GM21619 (cell line): ENCODE data around the gene C16orf87.

Experiments used
- ATAC-seq: cut with Tn5 transposase; IDR thresholded peaks from one replicate; pipeline ENCODE4 v1.9.1; 2021; ENCODE audit not compliant: unreplicated experiment

C16orf87 gene

DNA sequence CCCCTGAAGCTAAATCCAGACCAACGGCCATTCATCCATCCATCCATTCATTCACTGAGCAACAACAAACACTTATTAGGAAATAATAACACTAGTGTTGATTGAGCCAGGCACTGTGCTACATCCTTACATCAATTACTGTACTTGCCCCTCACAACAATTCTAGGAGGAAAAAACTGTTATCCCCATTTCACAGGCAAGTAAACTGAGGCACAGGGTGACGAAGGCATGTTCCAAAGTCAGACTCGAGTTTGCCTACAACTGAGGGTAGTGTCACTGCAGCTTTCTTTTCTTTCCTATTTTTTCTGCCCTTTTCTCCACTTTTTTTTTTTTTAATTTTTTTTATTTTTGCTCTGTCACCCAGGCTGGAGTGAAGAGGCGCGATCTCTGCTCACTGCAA lies 71.7 kb downstream of the C16orf87 start:
- no peak for ATAC-seq

DNA sequence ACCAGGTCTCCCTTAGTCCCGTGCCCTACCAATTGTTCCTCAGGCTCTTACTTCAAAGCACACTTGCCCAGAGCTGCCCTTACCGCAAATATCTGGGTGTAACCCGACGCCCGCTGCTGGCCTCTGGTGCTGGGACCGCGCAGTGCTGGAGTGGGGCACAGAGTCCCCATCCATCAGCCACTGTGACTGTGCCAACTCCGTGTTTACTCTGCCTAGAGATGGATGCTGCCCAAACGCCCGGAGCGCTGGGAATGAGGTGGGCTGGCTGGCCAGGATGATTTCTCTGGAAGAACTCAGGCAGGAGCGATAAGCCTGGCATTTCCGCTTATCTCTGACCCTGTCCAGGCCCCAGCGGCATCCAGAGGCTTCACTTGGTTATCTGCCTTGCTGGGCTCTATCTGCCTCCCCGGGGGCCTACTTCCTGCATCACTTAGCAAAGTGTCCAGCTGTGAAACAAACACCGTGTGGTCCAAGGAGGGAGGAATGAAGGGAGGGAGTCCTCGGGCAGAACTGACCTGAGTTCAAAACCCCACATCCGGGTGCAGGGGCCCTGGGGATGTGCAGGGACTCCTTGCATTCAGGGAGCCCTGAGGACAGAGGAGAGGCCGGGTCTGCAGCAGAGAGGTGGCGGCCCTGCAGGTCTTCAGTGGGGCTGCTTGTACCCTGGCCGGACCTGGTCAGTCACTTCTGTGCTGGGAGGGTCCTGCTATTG lies 73.5 kb downstream of the C16orf87 start:
- no peak for ATAC-seq

- ATAC-seq = no peak
These were observed 74.2 kb downstream of the C16orf87 start for GRCh38 chr16:46756772-46757171.

DNA sequence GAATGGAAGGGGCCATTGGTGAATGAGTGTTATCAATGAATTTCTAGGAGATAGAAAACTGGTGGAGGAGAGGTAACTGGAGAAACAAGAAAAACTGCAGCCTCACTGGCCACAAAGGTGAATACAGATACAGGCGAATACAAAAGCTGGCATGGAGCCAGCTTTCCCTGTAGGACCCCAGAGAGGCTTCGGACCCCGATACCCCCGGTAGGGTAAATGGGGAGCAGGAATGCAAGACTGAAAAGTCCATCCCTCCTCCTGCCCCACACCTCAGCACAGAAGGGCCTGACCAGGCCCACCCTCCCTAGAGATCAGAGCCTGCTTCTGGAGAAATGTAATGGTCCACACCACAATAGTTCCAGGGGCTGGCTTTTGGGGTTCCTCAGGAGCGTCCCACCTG lies 78.0 kb downstream of the C16orf87 start:
- no peak for ATAC-seq

DNA sequence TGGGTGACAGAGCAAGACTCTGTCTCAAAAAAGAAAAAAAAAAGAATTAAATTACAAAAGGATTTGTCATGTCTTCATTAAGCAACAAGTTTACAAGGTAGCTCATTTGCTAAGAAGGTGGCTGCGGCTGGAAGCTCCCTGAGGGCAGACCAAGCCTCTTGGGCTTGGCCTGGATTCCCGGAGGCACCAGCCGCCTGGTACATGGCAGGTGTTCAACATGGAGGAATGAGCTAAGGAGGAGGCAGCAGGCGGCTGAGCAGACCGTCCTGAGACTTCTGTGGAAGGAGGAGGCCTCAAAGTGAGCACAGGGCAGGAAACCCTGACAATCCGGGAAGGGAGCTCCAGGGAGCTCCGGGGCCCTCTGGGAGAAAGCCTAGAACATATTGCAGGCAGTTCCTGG lies 79.6 kb downstream of the C16orf87 start:
- ATAC-seq = no peak

DNA sequence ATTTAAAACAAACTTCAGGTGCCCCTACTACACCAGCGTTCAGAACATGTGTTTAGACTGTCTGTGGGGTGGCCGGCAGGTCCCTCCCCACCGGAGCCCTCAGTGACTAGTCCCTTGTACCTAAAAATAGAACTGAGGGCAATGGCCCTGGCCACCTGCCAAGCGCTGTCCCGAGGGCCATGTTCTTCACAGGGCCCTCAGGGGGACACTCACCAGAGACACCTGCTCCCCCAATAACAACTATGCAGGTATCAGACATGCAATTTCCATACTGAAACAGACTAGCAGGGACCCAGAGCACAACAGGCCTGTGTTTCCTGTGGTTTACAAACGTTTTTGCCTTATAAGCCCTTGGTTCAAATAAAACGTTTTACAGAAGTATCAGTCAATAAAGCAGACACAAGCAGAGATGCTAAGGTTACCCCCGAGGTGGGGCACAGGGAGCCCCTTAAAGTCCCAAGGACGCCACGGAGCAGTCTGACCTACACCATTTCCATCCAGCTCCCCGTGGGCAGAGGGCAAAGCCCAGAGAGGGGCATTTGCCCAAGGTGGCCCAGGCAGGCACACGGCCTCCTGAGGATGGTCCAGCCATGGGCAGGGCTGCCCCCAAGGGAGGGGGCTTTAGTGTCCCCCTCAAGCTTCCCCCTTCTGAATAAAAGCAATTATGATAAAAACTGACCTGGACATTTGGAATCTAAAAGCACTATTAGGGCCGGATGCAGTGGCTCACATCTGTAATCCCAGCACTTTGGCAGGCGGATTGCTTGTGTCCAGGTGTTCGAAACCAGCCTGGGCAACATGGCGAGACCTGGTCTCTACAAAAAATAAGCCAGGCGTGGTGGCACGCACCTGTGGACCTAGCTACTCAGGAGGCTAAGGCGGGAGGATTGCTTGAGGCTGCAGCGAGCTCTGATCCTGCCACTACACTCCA lies 81.9 kb downstream of the C16orf87 start:
- ATAC-seq = peak; percentile 89

- no peak for ATAC-seq
These were observed 83.0 kb downstream of the C16orf87 start, which contains the start of gene MYLK3 for GRCh38 chr16:46747777-46748651. Gene MYLK3 (minus strand): TSS chr16:46748344. CDS start chr16:46748193, 151 bp downstream.

DNA sequence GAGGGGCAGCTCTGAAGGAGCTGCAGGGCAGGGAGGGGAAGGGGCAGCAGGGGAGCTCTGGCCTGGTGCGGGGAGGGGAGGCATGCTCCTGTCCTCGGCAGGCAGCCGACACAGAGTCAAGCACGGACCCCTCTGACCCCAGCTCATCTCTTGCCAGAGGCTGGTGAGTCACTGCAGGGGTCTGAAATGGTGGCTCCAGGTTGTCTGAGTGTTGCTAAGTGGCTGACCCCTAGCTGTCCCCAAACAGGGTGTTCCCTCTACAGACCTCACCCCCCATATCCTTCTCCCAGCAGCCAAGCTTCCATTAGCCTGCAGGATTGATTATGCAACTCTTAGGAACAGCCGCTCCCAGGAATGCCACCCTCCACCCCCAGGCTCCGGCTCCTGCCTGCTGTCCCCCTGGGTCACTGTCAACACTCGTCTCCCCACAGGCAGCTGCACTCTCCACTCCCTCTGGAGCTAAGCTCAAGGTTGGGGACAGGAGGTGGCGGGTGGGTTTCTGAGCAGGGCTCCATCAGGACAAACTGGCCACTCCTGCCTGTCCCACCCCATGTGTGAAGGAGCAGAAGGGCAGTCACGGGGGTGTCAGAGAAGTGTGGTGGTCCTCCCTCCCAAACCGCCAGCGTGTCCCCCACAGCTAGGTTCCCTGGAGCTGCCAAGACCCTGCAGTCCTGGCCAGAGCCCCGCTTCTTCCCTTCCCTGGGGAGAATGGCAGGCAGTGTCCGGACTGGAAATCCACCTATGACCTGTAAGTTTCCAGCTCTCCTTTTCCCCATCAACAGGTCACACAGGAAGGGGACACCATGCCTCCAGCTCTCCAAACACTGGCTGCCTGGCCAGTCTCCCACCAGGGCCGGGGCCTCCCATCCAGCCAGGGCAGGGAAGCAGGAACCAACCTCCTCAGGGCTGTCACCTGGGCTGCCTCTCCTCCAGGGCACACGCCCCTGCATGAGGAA lies 83.9 kb downstream of the C16orf87 start:
- ATAC-seq = no peak
